Measurements from ENCODE around the gene LYZL6. TPM values are rescaled to one million over a fixed set of nuclear protein-coding genes. Genes with fewer than 3 reads are reported as not detected.

Gene LYZL6
- total and polyA plus RNA-seq, 2 of the 8 experiments (the other 6 are each of a cell fraction or from before 2014, with no cell fraction given), result not detected

- TF ChIP-seq EZH2 (IDR thresholded peaks at IDR 0.05; ENCODE audit: low read depth, low read length, severe bottlenecking) (no peak), FOSL1 (IDR thresholded peaks at IDR 0.05; ENCODE audit: insufficient read depth, low read depth, low read length) (no peak), EP300 (IDR thresholded peaks at IDR 0.05; ENCODE audit: borderline replicate concordance in 1 of 2, low read depth in 2 of 2, low read length in 2 of 2) (no peak), RXRA (IDR thresholded peaks at IDR 0.05; ENCODE audit: insufficient read depth, low read depth, low read length) (no peak)
Observed at GRCh38 chr17:35900708-35901480, 42.6 kb downstream of the LYZL6 start (continued).
